ENCODE data around the gene MAGI1. TPM values are rescaled to one million over a fixed set of nuclear protein-coding genes. Genes with fewer than 3 reads are reported as not detected.

The MAGI1 gene
- total RNA-seq, 2 donors from 2014 or later, result 38.6 to 45.1 TPM

DNA sequence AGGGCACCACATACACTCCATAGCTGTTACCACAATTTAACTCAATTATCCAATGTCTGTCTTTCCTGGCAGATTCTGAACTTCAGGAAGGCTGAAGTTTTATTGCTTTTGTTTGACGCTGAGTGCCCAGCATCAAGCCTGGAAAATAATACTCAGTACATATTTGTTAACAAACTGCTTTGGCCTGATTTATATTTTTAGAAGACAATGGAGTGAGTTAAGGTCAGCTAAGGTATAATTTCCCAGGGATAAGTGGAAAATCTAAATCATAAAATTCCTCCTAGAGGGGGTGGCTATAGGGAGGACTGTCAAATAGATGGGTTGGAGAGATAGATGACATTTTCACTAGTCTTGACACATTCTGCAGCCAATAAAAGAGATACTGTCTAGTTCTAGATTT lies 691.6 kb downstream of the MAGI1 start:
- Histone ChIP-seq H3K4me1 (ENCODE audit: control insufficient read depth, insufficient read depth, low read length) (no peaks in the 10 kb centered on the region), H3K27ac (ENCODE audit: low read depth, low read length) (no peak overlapping the region), H3K4me3 (ENCODE audit: low read length) (no peak overlapping the region), H3K27me3 (ENCODE audit: control insufficient read depth, insufficient read depth, low read length, poor library complexity, severe bottlenecking) (no peaks in the 10 kb centered on the region), H3K36me3 (ENCODE audit: control insufficient read depth, insufficient read depth, low read length) (no peaks in the 10 kb centered on the region), H3K9me3 (ENCODE audit: control insufficient read depth, low read length) (no peaks in the 10 kb centered on the region), H3K9ac (ENCODE audit: extremely low read depth, low read length, poor library complexity, severe bottlenecking) (no peak overlapping the region)
- no peaks in the 10 kb centered on the region for H3K36me3 Mint-ChIP-seq (ENCODE audit: low read depth)
- 100% methylated on average over 1 of the region's 1 CpG; no CpG with 5 or more reads in 1 of the 2 experiments for WGBS, 2 experiments (ENCODE audit: insufficient coverage in 1 of 2, insufficient read length in 1 of 2)
- H3K27me3 Mint-ChIP-seq (ENCODE audit: insufficient read depth), result no peaks in the 10 kb centered on the region
- TF ChIP-seq, protein P1, sequence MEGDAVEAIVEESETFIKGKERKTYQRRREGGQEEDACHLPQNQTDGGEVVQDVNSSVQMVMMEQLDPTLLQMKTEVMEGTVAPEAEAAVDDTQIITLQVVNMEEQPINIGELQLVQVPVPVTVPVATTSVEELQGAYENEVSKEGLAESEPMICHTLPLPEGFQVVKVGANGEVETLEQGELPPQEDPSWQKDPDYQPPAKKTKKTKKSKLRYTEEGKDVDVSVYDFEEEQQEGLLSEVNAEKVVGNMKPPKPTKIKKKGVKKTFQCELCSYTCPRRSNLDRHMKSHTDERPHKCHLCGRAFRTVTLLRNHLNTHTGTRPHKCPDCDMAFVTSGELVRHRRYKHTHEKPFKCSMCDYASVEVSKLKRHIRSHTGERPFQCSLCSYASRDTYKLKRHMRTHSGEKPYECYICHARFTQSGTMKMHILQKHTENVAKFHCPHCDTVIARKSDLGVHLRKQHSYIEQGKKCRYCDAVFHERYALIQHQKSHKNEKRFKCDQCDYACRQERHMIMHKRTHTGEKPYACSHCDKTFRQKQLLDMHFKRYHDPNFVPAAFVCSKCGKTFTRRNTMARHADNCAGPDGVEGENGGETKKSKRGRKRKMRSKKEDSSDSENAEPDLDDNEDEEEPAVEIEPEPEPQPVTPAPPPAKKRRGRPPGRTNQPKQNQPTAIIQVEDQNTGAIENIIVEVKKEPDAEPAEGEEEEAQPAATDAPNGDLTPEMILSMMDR (conservative IDR thresholded peaks at IDR 0.05), result no peak
- no peak overlapping the region for H3K27ac Mint-ChIP-seq
- H3K9me3 Mint-ChIP-seq, result no peaks in the 10 kb centered on the region
- no peak overlapping the region for H3K4me3 Mint-ChIP-seq
- DNase-seq, result no peak
- peaks cover 39% of the 10 kb centered on the region for H3K4me1 Mint-ChIP-seq

DNA sequence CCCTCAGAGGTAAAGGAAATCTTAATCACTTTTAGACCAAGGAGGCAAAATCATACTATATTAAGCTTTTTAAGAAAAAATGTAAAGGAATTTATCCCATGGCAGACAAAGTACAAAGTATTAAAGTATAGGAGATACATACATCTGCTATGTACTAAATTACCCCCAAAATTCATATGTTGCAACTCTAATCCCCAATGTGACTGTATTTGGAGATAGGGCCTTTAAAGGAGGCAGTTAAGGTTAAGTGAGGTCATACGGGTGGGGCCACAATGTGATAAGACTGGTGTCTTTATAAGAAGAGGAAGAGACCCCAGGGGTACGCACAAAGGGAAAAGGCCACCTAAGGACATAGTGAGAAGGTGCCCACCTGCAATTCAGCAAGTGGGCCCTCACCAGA lies 693.9 kb downstream of the MAGI1 start:
- H3K27ac Mint-ChIP-seq, result no peak overlapping the region
- H3K27me3 Mint-ChIP-seq (ENCODE audit: insufficient read depth), result no peaks in the 10 kb centered on the region
- DNase-seq, result no peak
- H3K36me3 Mint-ChIP-seq (ENCODE audit: low read depth), result no peaks in the 10 kb centered on the region
- TF ChIP-seq, protein P1 (conservative IDR thresholded peaks at IDR 0.05), result no peak
- H3K9me3 ChIP-seq (ENCODE audit: control insufficient read depth, low read length), result no peaks in the 10 kb centered on the region
- H3K27me3 ChIP-seq (ENCODE audit: control insufficient read depth, insufficient read depth, low read length, poor library complexity, severe bottlenecking), result no peaks in the 10 kb centered on the region
- no peaks in the 10 kb centered on the region for H3K4me1 ChIP-seq (ENCODE audit: control insufficient read depth, insufficient read depth, low read length)
- peaks cover 39% of the 10 kb centered on the region for H3K4me1 Mint-ChIP-seq
- no peaks in the 10 kb centered on the region for H3K9me3 Mint-ChIP-seq
- H3K9ac ChIP-seq (ENCODE audit: extremely low read depth, low read length, poor library complexity, severe bottlenecking), result no peak overlapping the region
- no peaks in the 10 kb centered on the region for H3K36me3 ChIP-seq (ENCODE audit: control insufficient read depth, insufficient read depth, low read length)
- H3K4me3 Mint-ChIP-seq, result no peak overlapping the region
- WGBS, 2 experiments (ENCODE audit: insufficient coverage in 1 of 2, insufficient read length in 1 of 2), result 94 to 100% methylated on average over 1 to 2 of the region's 2 CpGs
- no peak overlapping the region for H3K4me3 ChIP-seq (ENCODE audit: low read length)
- no peak overlapping the region for H3K27ac ChIP-seq (ENCODE audit: low read depth, low read length)

DNA sequence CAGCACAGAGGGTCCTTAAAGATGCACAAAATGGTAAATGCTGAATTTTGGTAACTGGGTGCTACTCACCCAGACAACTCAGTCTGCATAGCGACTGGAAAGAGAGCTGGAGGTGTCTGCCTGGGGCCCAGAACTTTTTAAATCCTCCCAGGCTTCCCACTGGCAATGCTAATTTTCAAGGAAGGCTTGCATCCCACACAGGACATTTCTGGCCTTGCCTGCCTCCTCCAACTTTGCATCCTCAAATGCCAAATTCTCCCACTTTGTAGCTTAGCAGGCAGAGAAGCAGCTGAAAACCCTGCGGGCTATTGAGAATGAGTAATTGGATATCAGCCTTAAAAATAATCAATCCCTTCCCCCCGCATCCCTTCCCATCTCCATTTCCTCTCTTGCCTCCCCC lies 694.3 kb downstream of the MAGI1 start:
- Histone ChIP-seq H3K4me3 (ENCODE audit: low read length) (no peak overlapping the region), H3K27ac (ENCODE audit: low read depth, low read length) (no peak overlapping the region), H3K36me3 (ENCODE audit: control insufficient read depth, insufficient read depth, low read length) (no peaks in the 10 kb centered on the region), H3K4me1 (ENCODE audit: control insufficient read depth, insufficient read depth, low read length) (no peaks in the 10 kb centered on the region), H3K27me3 (ENCODE audit: control insufficient read depth, insufficient read depth, low read length, poor library complexity, severe bottlenecking) (no peaks in the 10 kb centered on the region), H3K9me3 (ENCODE audit: control insufficient read depth, low read length) (no peaks in the 10 kb centered on the region), H3K9ac (ENCODE audit: extremely low read depth, low read length, poor library complexity, severe bottlenecking) (no peak overlapping the region)
- H3K27me3 Mint-ChIP-seq (ENCODE audit: insufficient read depth), result no peaks in the 10 kb centered on the region
- peaks cover 36% of the 10 kb centered on the region for H3K4me1 Mint-ChIP-seq
- peak; percentile 50 for DNase-seq
- H3K27ac Mint-ChIP-seq, result no peak overlapping the region
- WGBS, 2 experiments (ENCODE audit: insufficient coverage in 1 of 2, insufficient read length in 1 of 2), result 14 to 56% methylated on average over 1 to 3 of the region's 3 CpGs
- H3K36me3 Mint-ChIP-seq (ENCODE audit: low read depth), result no peaks in the 10 kb centered on the region
- no peaks in the 10 kb centered on the region for H3K9me3 Mint-ChIP-seq
- TF ChIP-seq, protein P1 (conservative IDR thresholded peaks at IDR 0.05), result no peak
- H3K4me3 Mint-ChIP-seq, result no peak overlapping the region
